Stimulated activated CD8-positive, alpha-beta memory T cell treated with anti-CD3 and anti-CD28 coated beads, Interleukin-4, amount 100 ng/mL, for 4 hours (primary cell): ENCODE measurements around the gene CEBPA.

ENCODE experiments used
- DNase-seq, 2 donors: peaks; one replicate each; pipeline ENCODE4 v3.0.0-alpha.2; 2020; ENCODE audit warnings: low read depth in 2 of 2, low spot score in 1 of 2

CEBPA gene

DNA sequence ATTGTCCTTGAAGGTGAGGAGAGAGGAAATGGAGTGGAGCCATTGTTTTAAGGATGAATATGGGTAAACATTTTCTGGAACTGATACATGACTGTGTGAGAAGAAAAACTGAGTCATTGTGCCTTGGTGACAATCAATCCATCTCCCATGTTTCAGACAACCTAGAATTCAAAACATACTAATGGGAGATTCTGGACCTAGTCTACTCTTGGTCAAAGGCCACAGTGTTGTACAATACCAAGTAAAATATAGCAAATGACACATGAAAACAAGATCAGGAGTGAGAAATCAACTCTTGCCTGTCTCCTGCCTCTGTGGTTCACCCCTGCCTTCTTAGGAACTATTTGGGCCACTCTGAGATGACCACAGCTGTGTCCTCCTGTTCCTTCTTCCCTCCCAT is 13.1 kb downstream of the CEBPA start:
- no peak for DNase-seq

DNA sequence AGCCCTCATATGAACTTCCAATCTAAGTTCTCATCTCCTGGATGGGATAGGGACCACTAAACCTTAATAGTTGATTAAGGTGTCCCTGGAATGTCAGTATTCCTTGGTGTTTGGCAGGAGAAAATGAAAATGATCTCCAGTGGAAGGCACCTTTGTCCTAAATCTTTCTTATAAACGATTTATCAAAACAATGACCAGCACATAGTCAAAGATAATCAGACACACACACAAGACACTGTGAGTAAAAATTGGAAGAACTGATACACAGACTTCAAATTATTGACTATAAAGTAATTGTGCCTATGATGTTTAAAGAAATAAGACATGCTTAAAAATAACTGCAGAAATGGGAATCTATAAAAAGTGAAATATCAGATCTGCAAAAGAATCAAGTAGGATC is 13.7 kb downstream of the CEBPA start:
- no peak for DNase-seq

DNA sequence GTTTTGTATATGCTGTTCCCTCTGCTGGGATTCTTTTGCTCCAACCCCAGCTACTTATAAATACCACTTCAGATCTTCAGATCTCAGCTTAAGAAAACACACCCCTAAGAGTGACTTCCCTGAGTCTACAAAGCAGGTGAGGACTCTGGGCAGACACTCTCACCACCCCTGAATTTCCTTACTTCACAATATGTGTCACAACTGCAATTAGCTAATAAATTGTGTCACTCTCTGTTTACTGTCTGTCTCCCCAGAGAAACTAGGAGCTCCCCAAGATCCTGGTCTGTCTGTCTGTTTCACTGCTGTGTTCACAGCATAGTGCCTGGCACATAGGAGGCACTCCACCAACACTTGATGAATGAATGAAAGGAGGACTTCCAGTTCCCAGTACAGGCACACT is 14.4 kb downstream of the CEBPA start:
- DNase-seq, result no peak

DNA sequence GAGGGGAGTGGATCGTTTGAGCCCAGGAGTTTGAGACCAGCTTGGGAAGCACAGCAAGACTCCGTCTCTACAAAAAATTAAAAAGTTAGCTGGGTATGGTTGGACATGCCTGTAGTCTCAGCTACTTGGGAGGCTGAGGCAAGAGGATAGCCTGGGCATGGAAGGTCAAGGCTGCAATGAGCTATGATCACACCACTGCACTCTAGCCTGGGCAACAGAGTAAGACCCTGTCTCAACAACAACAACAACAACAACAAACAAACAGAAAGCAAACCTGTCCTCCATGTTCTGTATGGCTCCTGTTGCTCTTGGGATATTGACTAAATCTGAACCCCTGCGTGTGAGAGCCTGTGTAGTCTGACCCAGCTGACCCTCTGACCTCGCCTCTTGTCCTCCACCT is 14.9 kb downstream of the CEBPA start:
- DNase-seq, result no peak

DNA sequence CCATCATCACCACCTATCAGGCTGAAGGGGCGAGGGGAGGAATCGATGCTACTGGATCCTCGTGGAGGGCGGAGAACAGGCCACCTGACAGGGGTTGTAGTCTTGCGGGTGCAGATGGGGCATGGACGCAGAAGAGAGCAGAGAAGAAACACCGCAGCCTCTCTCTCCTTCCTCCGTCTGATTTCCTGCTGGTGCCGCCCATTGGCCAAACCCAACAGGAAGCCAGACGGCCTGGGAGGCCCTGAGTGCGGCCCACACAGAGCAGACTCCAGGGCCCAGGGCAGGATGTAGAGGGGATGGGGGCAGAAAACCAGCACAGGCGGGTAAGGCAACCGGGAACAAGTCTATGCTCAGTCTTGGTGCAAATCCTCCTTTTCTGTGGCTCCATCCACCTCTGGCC is 15.4 kb downstream of the CEBPA start:
- DNase-seq, result no peak

DNA sequence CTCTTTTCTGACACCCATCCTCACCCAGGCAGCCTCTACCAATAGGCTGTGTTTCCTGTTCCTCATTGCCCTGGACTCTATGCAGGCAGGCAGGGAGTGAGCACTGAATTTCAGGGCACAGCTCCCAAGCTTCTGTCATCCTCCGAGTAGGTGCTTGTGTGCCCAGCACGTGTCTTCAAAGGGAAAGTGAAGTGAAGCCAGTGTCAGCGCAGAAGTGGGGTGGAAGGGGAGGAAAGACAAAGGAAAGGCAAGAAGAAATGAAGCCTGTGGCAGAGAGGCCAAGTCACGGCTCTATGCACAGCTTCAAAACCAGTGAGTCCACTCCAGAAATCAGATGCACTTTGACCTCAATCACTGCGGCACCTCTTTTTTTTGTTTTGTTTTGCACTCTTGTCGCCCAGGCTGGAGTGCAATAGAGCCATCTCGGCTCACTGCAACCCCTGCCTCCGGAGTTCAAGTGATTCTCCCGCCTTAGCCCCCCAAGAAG is 16.9 kb downstream of the CEBPA start:
- DNase-seq, result no peak

DNA sequence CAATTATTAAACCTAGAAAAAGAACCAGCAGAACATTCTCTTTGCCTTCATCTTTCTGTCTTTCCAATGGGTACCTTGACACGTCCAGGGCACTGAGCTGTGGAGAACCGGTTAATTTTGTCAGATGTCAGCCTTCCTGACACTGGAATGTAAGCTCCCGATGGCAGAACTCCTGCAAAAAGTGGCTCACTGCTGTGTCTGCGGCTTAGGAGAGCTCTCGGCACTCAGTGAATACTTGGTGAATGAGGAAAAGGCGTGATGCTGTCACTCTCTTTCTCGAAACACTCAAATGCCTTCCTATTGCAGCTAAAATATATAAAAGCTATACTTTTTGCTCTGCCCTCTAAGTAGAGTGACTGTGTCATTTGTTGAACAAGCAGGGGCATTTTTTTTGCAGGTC is 17.6 kb downstream of the CEBPA start:
- DNase-seq, result no peak

DNA sequence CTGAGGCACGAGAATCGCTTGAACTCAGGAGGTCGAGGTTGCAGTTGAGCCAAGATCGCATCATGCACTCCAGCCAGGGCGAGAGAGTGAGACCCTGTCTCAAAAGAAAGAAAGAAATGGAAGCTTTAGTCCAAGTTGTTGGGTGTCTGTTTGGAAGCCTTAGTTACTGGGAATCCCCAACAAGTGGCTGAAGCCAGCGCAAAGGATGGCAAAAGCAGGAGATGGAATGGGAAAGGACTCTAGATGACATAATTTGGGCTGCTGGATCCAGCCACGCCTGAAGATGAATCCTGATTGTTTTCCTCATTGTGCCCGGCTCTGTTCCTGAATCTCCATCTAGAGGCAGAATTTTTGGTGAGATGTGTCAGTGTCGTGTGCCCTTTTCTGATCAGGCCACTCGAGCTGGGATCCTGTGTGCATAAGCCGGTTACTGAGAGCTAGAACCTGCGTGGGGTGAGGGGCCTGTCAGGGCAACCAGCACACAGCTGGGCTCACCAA is 18.1 kb downstream of the CEBPA start:
- DNase-seq, result no peak

DNA sequence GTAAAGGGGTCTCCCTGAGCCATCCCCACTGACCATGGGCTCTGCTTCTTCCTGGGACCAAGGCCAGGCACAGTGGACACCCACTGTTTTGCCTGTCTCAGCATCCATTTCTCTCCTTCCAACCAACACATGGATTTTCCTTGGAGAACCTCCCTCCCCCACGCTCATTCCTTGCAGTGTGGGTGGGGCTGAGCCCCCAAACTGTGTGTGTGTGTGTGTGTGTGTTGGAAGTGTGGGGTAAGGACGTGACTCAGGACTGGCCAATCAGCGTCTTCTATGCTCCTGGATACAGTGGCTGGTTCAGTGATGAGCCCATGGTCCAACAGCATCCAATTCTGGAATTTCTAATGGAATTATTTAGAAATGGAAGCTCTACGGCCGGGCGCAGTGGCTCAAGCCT is 18.7 kb downstream of the CEBPA start:
- no peak for DNase-seq

DNA sequence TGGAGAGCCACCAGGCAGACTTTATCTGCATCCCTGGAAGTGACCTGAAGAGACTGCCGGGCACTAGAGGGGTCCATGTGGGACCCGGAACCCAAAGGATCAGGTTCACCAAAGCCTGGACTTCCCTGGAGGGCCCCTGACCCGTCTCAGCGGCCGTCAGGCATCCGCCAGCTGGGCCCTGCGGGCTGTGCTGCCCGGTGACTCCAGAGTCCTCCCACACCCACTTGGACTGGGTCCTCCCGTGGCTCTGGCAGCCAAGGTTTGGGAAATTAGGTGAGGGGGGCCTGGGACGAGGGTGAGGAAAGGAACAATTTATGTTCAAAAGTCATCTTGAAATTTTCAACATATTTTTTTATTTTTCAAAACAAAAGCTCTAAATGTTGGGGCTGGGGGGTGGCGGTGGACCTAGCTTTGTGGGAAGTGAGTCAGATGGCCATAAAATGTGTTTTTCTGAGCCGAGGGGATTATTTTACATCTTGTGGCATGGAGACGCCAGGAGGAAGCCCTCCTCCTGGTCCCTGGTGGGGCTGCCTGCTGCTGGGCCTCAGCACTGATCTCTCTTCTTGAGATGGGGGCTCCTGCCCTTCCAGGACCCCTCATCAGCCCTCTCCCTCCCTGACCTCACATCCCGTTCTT is 20.2 kb downstream of the CEBPA start:
- no peak for DNase-seq

DNA sequence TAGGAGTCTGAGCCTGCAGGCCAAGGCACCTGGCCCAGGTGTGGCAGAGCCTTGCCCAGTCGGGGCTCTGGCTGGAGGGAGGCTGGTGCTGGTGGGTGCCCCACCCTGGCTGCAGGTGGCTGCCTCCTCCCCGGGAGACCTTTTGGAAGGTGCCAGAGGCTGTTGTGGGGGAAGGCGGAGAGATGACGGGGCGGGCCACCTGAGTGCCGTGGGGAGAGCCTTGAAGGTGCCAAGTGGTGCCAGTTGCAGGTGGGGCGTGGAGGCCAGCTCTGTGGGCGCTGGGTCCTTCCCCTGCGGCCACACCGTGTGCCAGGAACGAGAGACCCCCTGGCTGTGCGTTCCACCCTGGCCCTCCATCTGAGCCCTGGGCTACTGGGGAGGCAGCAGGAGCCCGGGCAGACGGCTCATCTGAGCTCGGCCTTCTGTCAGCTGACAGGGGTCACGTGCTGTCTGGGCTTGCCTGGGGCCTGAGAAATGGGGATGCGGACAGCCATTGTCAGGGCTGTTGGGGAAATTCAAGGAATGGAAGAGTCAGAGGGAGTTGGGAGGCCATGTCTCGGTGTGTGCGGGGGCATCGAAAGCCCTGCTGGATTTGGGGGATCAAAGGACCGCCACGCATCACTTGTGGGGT is 20.9 kb downstream of the CEBPA start:
- no peak for DNase-seq

DNA sequence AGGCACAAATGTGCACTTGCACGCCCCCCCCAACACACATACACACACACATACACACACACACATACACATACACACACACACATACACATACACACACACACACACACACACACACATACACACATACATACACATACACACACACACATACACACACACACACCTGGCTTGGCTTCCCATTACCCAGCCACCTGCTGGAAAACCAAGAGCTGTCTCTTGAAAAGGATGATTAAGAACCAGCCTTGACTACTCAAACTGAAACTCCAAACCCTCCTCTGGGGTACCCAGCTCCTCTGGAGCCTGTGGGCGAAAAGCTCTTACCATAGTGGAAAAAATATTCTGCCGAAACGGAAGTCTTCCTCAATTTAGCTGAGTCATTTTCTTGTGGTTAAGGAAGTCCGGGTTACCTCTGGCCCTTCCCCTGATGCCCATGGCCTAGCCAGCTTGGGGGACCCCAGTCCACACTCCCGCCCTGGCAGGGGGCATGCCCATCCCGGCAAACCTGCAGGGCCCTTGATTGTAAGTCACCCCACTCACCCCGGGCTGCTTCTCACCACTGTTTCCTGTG is 21.9 kb downstream of the CEBPA start:
- DNase-seq, result no peak

DNA sequence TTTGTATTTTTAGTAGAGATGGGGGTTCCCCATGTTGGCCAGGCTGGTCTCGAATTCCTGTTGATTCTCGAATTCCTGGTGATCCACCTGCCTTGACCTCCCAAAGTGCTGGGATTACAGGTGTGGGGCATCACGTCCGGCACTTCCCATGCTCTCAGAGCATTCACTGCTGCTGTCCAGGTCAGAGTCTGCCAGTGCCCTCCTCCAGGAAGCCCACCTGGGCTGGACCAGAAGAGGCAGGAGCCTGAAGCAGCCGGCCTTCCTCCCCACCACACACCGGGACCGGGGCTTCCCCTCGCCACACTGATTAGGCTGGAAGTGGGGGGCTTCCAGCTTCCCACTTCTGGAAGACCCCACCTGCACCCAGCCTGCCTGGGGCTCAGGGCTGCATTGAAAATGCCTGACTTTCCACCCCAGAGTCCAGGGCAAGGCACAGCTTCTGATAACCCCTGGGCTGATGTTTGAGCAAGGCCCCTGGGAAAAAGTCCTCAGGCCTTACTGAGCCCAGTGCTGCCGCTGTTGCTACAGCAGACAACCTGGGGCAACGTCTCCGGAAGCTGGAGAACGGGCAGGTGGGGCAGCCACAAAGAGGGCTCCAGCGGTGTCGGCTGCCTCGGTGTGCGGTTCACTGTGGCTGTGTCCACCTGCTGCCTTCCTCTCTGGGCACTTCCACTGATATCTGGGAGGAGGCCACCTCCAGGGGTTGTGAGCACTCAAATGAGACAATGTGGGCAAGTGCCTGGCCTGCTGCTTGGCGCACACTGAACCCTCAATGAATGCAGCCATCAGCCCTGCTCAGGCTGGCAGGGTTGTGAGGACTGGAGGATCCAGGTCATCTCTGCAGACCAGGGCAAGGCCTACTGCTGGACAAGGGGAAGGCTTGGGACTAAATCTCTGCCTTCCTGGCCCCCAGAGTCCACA is 22.6 kb downstream of the CEBPA start:
- DNase-seq, result no peak

DNA sequence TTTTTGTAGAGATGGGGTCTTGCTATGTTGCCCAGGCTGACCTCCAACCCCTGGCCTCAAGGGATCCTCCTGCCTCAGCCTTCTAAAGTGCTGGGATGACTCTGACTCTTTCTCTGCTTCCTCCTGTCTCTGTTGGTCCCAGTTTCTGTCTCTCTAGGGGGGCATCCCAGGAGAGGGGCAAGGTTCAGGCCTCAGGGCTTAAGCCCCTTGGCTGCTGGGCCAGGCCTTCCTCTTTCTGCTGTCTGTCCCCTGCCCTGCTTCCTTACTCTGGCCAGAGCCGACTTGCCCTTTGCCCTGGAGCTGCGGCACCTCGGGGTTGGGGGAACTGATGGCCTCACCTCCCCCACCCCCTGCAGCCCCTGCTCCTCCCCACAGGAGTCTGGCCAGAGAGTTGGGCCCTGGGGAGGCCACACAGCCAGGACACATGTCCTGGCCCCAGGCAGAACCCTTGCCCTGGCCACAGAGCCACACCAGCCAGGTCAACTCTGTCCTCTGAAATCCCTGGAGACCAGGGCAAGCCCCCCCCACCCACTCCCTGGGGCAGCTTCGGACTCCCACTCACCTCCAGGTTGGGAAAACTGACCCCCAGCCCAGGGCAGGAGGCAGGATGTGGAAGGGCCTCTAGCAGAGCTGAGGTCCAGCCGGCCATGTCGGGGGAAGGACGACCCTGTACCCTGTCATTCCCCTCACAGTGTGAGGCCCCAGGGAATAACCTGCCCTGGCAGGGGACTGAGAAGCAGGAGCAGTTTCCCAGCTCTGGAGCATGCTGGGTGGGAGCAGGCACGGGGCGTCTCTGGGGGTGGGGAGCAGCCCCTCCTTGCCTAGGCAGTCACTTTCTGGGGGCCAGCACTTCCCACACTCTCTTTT is 23.7 kb downstream of the CEBPA start:
- no peak for DNase-seq

DNA sequence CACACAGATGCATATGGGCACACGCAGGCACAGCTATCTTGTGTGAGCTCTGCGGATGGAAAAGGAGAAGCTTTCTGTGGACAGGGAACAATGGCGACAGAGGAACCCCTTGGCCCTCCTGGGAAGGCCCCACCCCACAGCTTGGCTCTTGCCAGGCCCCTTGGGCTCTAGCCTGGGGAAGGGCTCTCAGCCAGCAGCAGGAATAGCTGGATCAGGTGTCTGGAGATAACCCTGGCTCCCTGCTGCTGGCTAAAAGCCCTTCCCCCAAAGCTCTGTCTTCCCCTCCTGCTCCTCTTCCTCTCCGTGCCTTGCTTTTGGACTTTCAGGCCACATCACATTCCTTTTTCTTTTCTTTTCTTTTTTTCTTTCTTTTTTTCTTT is 24.3 kb downstream of the CEBPA start:
- DNase-seq, result no peak

DNA sequence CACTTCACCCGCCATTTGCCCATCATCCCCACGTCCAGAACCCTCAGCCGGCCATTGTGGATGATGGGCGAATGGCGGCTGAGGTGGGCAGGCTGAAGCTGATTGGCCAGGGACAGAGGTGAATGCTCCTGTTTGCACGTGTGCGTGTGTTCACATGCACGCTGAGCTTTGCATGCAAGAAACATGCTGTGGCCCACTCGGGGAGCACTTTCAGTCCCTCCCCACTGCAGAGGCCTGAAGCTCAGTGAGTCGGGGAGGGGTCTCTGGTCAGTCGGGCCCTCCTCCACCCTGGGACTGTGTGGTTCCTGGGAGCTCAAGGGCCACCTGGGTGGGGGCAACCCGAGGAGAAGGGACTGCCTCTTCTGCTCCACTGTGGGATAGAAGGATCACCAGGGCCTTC is 24.9 kb downstream of the CEBPA start:
- no peak for DNase-seq

DNA sequence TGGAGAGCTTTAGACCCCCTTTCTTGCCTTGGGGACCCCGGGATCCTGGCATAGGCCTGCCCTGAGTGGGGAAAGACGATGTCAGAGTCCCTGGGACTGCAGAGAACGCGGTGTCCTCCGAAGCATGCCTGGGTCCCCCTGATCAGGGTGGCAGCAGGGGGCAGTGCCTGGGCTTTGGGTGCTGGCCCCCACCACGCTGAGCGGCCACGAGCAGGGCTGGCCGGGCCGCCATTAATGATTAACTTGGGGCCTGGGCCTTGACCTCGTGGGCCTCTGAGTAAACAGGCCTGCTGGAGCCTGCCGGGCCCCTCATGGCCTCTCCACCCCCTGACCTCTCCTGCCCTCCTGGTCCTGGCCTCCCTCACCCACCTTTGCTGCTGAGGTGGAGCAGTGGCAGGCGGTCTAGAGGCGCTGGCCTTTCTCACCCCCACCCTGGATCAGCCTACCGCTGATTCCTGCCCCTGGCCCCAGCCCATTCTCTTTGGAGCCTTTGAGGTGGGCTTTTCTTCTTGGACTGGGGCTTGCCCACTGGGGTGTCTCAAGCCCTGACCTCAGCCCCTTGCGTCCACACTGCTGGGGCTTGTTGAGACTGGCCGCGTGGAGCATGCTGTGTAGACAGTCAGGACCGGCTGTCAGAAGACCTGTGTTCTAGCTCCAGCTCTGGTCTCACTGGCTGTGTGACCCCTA is 26.3 kb downstream of the CEBPA start:
- DNase-seq, result no peak

DNA sequence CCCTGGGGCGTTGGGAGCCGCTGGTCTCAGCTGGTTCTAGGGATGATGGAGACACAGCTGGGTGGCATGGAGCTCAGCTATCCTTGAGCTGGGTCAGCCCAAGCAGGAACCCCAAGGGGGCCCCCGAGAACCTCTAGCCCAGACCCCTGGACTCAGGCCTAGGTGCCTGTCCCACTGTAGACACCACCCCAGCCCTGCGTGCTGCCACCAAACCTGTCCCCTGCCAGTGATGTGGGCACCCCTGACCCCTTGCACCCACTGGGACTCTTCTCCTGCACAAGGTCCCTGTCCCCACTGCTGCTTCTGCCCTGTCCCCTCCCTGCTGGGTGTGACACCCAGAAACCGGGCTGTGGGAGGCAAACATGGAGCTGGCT is 26.8 kb downstream of the CEBPA start:
- DNase-seq, result no peak

DNA sequence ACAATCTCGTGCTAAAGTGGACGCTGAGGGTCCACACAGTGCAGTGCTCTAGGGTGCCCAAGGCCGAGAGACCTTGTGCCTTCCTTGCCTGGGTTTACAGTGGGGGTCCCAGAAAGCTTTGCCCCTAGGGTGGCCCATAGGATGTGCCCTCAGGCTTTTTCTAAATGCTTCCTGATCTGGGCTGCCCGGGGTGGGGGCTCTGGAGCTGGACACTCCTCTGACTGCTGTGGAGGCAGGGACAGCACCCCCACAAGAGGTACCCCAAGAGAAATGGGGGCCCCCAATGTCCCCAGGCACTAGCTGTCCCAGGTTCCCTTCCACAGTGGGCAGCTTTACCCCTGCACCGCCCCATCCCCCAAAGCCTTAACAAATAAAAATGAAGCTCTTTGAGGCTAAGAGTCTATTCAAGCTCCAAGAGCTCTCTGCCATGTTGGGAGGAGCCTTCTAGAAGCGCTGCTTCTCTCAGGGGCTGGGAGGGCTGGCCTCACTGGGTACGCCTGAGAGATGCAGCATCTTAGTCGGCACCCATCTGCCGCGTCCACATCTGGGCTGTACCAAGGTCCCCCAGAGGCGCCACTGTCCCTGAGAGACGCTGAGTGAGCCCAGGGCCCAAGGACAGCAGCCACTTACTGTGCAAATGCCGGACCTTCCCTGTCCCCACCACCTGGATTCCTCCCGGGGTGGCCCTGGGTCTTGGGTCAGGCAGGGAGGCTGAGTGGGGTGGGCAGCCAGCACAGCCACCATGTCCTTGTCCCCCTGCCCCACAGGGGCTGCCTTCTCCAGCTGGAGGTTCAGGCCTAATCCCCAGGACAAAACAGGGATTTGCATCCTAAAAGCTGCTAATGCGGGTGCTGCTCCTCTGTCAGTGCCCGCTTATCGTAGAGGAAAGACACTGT is 27.4 kb downstream of the CEBPA start:
- no peak for DNase-seq
